ENCODE data around the gene FSTL4.

FSTL4 gene

DNA sequence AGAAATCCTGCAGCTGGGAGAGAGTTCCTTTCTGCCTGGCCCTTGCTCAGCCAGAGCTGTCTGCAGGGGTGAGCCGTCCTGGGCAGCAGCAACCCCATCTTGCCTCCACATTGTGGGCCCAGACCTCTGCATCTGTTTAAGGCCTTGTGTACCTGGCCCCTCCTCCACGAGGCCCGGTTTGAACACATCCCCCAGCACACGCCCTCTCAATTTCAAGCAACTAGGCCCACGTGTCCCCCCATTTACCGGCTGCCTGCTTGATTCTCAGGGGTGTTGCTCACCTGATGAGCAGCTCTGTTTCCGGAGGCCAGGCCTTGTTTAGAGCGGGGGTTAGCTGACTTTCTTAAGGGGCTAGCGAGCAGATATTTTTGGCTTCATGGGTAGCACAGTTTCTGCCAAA is 378.7 kb downstream of the FSTL4 start:
- TF ChIP-seq, protein P1, sequence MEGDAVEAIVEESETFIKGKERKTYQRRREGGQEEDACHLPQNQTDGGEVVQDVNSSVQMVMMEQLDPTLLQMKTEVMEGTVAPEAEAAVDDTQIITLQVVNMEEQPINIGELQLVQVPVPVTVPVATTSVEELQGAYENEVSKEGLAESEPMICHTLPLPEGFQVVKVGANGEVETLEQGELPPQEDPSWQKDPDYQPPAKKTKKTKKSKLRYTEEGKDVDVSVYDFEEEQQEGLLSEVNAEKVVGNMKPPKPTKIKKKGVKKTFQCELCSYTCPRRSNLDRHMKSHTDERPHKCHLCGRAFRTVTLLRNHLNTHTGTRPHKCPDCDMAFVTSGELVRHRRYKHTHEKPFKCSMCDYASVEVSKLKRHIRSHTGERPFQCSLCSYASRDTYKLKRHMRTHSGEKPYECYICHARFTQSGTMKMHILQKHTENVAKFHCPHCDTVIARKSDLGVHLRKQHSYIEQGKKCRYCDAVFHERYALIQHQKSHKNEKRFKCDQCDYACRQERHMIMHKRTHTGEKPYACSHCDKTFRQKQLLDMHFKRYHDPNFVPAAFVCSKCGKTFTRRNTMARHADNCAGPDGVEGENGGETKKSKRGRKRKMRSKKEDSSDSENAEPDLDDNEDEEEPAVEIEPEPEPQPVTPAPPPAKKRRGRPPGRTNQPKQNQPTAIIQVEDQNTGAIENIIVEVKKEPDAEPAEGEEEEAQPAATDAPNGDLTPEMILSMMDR (IDR thresholded peaks at IDR 0.05; ENCODE audit: insufficient read depth, low read length, missing control alignments), result no peak
- no peak overlapping the region for H3K4me3 ChIP-seq (ENCODE audit: low read depth, low read length)
- CTCF ChIA-PET, result no interaction called here
- no peak for DNase-seq (ENCODE audit: low read depth, low spot score)
- POLR2A ChIA-PET, result no interaction called here

DNA sequence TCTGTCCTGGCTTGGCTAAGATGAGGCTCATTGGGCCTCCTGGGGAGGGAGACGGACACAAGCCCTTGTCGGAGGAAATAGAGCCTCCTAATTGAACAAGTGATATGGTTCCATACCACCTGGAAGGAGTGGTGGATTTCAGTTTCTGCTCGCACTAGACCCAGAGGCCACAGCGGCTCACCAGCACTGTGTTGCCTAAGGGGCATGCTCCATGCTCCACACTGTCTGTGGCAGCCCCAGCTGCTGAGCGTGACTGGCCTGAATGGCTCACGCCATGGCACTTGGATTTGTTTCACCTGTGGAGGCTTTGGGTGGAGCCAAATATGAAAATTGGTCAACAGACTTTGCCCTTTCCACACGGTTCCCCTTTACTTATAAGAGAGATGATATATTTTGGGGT is 379.4 kb downstream of the FSTL4 start:
- ChIA-PET CTCF (no interaction called here), POLR2A (no interaction called here)
- DNase-seq (ENCODE audit: low read depth, low spot score), result no peak
- TF ChIP-seq, protein P1 (IDR thresholded peaks at IDR 0.05; ENCODE audit: insufficient read depth, low read length, missing control alignments), result no peak
- no peak overlapping the region for H3K4me3 ChIP-seq (ENCODE audit: low read depth, low read length)

DNA sequence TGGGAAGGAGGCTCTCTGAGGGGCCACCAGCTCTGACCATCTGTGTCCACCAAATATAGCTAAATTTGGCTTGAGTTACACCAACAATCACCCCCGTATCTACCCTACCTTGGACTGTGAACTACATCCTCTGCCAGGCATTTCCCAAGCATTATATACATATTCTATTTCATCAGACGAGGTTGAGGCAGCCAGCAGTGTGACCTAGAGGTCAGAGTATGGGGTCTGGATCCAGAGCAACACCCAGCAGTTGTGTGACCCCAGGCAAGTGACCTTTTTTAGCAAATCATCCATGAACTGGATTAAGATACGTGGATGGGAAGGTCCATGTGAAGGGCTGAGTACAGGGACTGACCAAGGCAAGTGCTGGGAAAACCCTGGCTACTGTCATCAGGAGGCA is 379.9 kb downstream of the FSTL4 start:
- no peak overlapping the region for H3K4me3 ChIP-seq (ENCODE audit: low read depth, low read length)
- DNase-seq (ENCODE audit: low read depth, low spot score), result no peak
- TF ChIP-seq, protein P1 (IDR thresholded peaks at IDR 0.05; ENCODE audit: insufficient read depth, low read length, missing control alignments), result no peak
- CTCF ChIA-PET, result no interaction called here
- POLR2A ChIA-PET, result no interaction called here

DNA sequence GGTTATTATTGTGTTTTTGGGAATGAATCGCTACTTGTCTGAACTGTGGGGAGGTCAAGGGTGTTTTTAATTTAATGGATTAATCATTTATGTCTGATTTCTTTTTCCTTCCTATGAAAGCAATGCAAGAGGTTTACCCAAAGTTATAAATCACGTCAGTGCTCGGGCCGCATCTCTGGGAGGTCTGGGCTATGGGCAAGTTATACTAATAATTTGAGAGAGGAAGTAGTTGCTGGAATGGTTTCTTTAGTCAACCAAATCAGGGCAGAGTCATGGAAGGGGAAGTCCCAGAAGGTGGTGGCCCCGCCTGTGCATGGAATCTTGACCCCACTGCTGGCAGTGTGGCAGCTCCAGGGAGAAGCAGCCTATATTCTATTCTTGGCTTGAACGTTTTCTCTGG is 380.3 kb downstream of the FSTL4 start:
- TF ChIP-seq, protein P1 (IDR thresholded peaks at IDR 0.05; ENCODE audit: insufficient read depth, low read length, missing control alignments), result no peak
- no peak for DNase-seq (ENCODE audit: low read depth, low spot score)
- ChIA-PET POLR2A (no interaction called here), CTCF (no interaction called here)
- no peak overlapping the region for H3K4me3 ChIP-seq (ENCODE audit: low read depth, low read length)

DNA sequence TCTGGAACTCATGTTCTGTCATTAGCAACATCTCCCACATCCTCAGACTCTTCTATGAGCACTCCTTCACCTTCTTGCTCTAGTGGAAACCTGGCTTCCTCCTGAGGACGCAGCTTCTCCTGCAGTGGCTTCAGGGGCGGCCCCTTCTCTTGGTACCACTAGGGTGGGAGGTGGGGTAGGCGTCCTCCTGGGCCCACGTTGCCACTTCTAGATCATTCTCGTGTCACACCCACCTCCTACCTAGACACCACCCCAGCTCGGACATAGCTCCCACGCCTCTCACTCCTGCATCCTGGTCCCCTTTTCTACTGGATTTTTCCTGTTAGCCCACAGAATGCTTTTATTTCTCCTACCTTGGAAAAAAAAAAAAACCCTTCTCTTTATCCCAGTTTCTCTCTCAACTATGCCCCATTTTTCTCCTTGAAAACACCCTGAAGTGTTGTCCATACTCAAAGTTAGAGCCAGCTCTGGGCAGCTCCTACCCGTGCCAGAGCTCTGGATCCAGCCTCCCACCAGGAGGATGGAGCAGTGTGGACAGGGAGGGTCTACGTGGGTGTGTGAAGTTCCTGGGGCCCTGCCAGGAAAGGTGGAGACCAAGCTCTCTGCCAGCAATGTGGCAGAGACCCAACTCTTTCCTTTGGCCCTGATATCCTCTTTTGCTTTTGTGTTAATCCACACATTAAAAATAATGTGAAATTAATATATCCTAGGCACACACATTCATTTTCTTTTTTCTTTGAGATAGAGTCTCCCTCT is 381.3 kb downstream of the FSTL4 start:
- POLR2A ChIA-PET, result no interaction called here
- no peak overlapping the region for H3K4me3 ChIP-seq (ENCODE audit: low read depth, low read length)
- CTCF ChIA-PET, result no interaction called here
- DNase-seq (ENCODE audit: low read depth, low spot score), result no peak
- TF ChIP-seq, protein P1 (IDR thresholded peaks at IDR 0.05; ENCODE audit: insufficient read depth, low read length, missing control alignments), result no peak

DNA sequence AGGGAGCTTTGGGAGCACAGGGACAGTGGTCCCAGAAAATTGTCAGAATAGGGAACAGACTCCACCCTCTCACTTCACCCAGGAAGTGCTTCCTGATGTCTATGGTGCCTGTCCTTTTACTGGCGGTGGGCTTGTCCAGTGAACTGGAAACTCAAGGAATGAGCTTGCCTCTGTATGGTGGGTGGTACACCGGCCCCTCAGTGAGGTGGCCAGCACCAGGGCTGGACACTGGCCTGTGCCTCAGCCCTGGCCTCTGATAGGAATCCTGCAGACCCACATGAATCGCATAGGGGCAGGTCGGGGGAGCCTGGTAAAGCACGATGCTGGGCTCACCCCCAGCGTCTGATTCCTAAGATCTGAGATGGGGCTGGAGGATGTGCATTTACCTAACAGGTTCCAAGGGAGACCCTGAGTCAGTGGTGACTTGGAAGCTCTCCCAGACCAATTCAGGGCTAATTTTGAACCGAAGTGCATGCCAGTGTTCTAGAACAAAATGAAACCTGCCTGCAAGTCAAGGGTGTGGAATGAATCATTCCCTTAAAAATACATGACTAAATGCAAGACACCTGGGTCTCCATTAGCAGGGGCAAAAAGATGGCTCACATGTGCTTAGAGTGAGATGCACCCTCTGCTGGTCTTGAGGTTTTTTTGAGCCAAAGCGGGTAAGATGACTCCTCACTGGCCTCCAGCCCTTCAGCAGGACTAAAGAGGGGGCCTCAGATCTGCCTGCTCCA is 382.2 kb downstream of the FSTL4 start:
- TF ChIP-seq, protein P1 (IDR thresholded peaks at IDR 0.05; ENCODE audit: insufficient read depth, low read length, missing control alignments), result no peak
- no peak overlapping the region for H3K4me3 ChIP-seq (ENCODE audit: low read depth, low read length)
- POLR2A ChIA-PET, result no interaction called here
- CTCF ChIA-PET, result interaction anchor here (1.2 kb wide), 1 partner anchor 57 kb away, joined by 3 read pairs; no protein-coding TSS in a partner anchor
- no peak for DNase-seq (ENCODE audit: low read depth, low spot score)
